ENCODE results near the gene FRMD4B.

Gene FRMD4B

DNA sequence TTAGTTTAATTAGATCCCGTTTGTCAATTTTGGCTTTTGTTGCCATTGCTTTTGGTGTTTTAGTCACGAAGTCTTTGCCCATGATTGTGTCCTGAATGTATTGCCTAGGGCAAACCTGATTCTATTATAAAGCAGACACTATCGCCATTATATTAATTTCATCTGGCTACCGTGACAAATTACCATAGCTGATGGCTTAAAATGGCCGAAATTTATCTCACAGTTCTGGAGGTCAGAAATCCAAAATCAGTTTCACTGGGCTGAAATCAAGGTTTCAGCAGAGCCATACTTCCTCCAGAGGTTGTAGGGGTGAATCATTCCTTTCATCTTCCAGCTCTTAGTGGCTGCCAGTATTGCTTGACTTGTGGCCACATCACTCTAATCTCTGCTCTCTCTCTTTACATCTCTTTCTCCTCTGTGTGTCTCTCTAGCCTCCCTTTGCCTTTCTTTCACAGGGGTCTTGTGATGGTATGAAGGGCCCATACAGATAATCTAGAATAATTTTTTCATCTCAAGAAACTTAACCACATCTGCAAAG is 31.7 kb upstream of the FRMD4B start:
- Mint-ChIP-seq H3K27ac (ENCODE audit: low read depth) (no peak overlapping the region), H3K4me3 (no peak overlapping the region), H3K4me1 (no peaks in the 10 kb centered on the region), H3K9me3 (no peaks in the 10 kb centered on the region), H3K27me3 (no peaks in the 10 kb centered on the region), H3K36me3 (ENCODE audit: insufficient read depth) (no peaks in the 10 kb centered on the region)
- no peak for ATAC-seq (replicated peaks; ENCODE audit: extremely low read depth, poor library complexity, severe bottlenecking)
- DNase-seq (ENCODE audit: low spot score in 2 of 2), result no peak

DNA sequence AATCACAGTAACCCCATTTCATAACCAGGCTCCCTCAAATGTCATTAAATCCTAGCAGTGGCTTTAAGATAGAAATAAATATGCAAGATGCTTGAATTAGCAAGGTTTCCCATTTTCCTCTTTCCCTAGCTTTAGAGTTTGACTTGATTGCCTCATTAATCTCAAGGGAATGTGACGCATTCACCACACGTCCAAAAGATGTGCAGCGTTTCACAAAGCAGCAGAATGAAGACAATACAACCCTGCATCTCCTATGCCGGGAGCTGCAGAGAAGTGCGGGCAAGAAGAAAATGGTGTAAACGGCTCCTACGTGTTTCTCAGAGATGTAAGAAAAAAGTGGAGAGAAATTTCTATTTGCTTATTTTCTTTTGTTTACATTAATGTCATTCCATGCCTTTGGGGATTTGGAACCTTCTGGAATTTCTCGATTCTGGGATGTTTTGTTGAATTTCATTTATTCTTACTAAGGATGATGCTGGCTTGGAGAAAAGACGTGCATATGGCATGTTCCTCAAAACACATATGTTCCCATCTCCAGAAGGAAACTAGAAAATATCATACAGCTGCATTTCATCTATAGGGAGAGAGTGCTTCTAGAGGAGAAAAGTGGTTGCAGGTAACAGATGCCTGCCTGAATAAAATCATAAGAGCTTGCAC is 27.8 kb upstream of the FRMD4B start:
- DNase-seq (ENCODE audit: low spot score in 2 of 2) (no peak), ATAC-seq (replicated peaks; ENCODE audit: extremely low read depth, poor library complexity, severe bottlenecking) (no peak)
- Mint-ChIP-seq H3K27ac (ENCODE audit: low read depth) (no peak overlapping the region), H3K4me1 (peaks cover 6% of the 10 kb centered on the region), H3K9me3 (no peaks in the 10 kb centered on the region), H3K36me3 (ENCODE audit: insufficient read depth) (no peaks in the 10 kb centered on the region), H3K4me3 (no peak overlapping the region), H3K27me3 (no peaks in the 10 kb centered on the region)

DNA sequence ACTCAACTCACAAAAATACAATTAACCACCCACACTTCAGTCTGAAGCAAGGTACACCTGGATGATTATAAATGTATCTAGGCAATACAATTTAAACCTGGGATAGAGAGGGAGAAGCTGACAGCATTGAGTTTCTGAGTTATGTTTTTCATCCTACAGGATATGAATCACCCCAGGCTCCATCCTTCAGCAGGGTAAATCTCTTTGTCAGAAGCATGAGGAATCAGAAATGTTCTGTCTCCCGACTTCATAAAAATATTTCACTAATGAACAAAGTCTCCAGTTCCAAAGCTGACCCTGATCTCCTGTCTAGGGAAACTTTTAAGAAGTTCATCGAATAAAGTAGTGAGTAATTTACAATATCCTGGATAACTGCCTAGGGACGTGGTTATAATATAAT is 25.5 kb upstream of the FRMD4B start:
- no peak overlapping the region for H3K27ac Mint-ChIP-seq (ENCODE audit: low read depth)
- no peak for DNase-seq (ENCODE audit: low spot score in 2 of 2)

DNA sequence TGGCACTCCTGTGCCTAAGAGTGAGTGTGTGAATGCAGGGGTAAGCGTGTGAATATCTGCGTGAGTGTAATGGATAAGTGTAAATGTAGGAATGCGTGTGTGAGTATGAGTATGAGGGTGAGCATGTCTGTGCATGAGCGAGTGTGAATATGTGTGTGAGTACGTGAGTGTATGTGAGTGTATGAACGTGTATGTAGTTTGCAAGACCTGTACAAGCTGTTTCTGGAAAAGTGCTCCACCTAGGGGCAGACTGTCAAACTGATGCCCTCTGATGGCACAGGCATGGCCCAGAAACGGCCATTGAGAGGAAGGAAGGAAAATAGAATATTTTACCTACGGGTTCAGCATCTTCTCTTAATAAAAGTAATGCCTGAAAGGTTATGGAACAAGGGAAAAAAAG is 24.4 kb upstream of the FRMD4B start:
- Mint-ChIP-seq H3K9me3 (no peaks in the 10 kb centered on the region), H3K27ac (ENCODE audit: low read depth) (no peak overlapping the region), H3K27me3 (no peaks in the 10 kb centered on the region), H3K36me3 (ENCODE audit: insufficient read depth) (no peaks in the 10 kb centered on the region), H3K4me3 (no peak overlapping the region), H3K4me1 (peaks cover 6% of the 10 kb centered on the region)
- peak; percentile 33 to 42 for DNase-seq (ENCODE audit: low spot score in 2 of 2)
- peak; percentile 91 for ATAC-seq (replicated peaks; ENCODE audit: extremely low read depth, poor library complexity, severe bottlenecking)

More for the DNA sequence above, 25.5 kb upstream of the FRMD4B start:
- no peaks in the 10 kb centered on the region for H3K27me3 Mint-ChIP-seq
- H3K36me3 Mint-ChIP-seq (ENCODE audit: insufficient read depth), result no peaks in the 10 kb centered on the region
- H3K4me1 Mint-ChIP-seq, result peaks cover 6% of the 10 kb centered on the region
- no peak overlapping the region for H3K4me3 Mint-ChIP-seq
- H3K9me3 Mint-ChIP-seq, result no peaks in the 10 kb centered on the region
- no peak for ATAC-seq (replicated peaks; ENCODE audit: extremely low read depth, poor library complexity, severe bottlenecking)

DNA sequence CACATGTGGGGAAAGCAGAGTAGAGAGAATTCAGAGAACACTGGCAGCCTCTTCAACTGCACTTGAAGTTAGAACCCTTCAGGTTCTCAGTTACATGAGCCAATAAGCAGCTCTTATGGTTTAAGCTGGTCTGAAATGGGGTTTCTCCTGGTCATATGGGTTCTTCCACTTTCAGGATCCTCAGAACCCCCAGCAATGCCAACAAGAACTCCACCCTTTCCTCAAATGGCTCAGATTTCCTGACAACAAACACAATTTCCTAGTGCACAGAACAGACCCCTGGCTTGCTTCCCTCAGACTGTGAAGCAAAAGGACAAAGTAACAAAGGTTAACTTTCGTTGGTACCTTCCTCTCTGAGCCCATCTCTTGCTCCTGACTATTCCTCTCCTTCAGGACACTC is 23.9 kb upstream of the FRMD4B start:
- peaks cover 6% of the 10 kb centered on the region for H3K4me1 Mint-ChIP-seq
- H3K27me3 Mint-ChIP-seq, result no peaks in the 10 kb centered on the region
- no peak overlapping the region for H3K4me3 Mint-ChIP-seq
- H3K27ac Mint-ChIP-seq (ENCODE audit: low read depth), result no peak overlapping the region
- no peak for ATAC-seq (replicated peaks; ENCODE audit: extremely low read depth, poor library complexity, severe bottlenecking)
- DNase-seq (ENCODE audit: low spot score in 2 of 2), result no peak
- no peaks in the 10 kb centered on the region for H3K9me3 Mint-ChIP-seq
- H3K36me3 Mint-ChIP-seq (ENCODE audit: insufficient read depth), result no peaks in the 10 kb centered on the region

DNA sequence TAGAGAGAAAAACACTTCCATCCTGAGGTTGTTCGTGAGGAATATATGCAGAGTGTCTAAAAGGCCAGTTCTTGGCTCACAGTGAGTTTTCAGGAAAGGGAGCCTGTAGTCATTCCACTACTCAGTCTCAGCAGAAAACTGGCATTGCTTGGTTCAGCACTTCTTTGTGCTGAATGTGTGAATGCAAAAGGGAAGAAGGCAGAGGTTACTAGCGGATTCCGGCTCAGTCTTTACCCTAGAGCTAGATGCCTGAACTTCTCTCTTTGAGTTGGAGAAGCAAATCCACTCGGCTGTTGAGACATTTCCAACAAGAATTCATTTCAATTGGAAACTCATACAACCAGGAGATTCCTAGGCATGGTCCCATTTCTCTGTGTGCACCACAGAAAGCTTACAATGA is 23.1 kb upstream of the FRMD4B start:
- H3K4me1 Mint-ChIP-seq, result peaks cover 6% of the 10 kb centered on the region
- H3K9me3 Mint-ChIP-seq, result no peaks in the 10 kb centered on the region

DNA sequence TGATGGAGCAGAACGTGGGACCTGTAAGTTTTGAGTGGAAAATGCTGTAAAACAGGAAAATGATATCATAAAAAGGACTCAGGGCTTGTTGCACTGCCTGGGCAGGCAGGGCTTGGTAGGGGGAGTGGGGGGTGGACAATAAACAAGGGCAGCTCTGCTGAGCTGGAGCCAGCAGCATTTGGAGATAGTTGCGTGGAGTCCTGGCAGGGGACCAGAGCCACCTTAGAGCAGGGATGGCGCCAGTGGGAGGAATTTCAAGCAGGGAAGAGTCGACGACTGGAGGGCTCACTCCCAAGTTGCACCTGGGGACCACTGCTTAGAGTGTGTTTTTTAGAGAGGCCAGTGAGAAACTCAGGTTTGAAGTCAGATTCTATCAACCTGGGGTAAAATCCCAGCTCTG is 22.7 kb upstream of the FRMD4B start:
- H3K4me3 Mint-ChIP-seq, result no peak overlapping the region
- ATAC-seq (replicated peaks; ENCODE audit: extremely low read depth, poor library complexity, severe bottlenecking) (no peak), DNase-seq (ENCODE audit: low spot score in 2 of 2) (no peak)
- H3K27ac Mint-ChIP-seq (ENCODE audit: low read depth), result no peak overlapping the region
- no peaks in the 10 kb centered on the region for H3K36me3 Mint-ChIP-seq (ENCODE audit: insufficient read depth)
- no peaks in the 10 kb centered on the region for H3K9me3 Mint-ChIP-seq
- H3K27me3 Mint-ChIP-seq, result no peaks in the 10 kb centered on the region
- peaks cover 6% of the 10 kb centered on the region for H3K4me1 Mint-ChIP-seq

More for the DNA sequence above, 23.1 kb upstream of the FRMD4B start:
- DNase-seq (ENCODE audit: low spot score in 2 of 2), result no peak
- Mint-ChIP-seq H3K27me3 (no peaks in the 10 kb centered on the region), H3K4me3 (no peak overlapping the region), H3K27ac (ENCODE audit: low read depth) (no peak overlapping the region), H3K36me3 (ENCODE audit: insufficient read depth) (no peaks in the 10 kb centered on the region)
- no peak for ATAC-seq (replicated peaks; ENCODE audit: extremely low read depth, poor library complexity, severe bottlenecking)

DNA sequence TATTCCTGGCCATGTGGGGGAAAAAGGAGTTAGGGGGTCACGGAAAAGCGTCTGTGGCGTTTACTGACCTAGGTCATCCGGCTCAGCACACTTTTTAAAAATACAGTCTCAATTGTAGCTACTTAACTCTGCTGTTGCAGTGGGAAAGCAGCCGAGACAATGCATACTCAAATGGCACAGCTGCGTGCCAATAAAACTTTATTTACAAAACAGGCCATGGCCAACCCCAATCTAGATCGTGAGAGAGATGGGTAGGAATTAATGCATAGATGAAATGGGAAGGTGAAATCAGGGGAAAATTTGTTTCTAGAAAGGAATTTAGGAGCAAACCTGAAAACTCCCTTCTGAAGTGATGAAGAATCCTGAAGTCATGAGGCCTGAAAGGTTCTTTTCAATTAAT is 22.0 kb upstream of the FRMD4B start:
- ATAC-seq (replicated peaks; ENCODE audit: extremely low read depth, poor library complexity, severe bottlenecking), result no peak
- no peak overlapping the region for H3K4me3 Mint-ChIP-seq

DNA sequence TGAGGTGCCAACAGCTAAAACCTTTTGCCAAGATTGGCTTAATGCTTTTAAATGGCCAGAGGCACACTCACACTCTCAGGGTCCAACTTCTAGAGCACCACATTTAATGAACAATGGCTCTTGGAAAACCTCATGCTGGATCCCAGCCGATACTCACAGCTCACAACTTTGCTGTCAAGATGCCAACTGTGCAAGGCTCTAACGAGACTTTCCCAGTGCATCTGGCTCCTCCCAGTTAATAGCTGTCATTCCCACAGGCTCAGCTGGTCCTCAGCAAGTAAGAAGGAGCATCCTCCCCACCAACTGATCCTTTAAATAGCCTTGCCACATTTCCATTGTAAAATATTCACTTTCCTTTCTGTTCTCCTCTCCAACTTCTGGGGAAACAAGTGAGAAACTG is 20.3 kb upstream of the FRMD4B start:
- no peak for ATAC-seq (replicated peaks; ENCODE audit: extremely low read depth, poor library complexity, severe bottlenecking)
- no peak for DNase-seq (ENCODE audit: low spot score in 2 of 2)
- H3K36me3 Mint-ChIP-seq (ENCODE audit: insufficient read depth), result no peaks in the 10 kb centered on the region
- H3K27me3 Mint-ChIP-seq, result no peaks in the 10 kb centered on the region
- no peaks in the 10 kb centered on the region for H3K9me3 Mint-ChIP-seq
- H3K27ac Mint-ChIP-seq (ENCODE audit: low read depth), result no peak overlapping the region
- peaks cover 6% of the 10 kb centered on the region for H3K4me1 Mint-ChIP-seq
- H3K4me3 Mint-ChIP-seq, result no peak overlapping the region

More for the DNA sequence above, 22.0 kb upstream of the FRMD4B start:
- H3K27ac Mint-ChIP-seq (ENCODE audit: low read depth), result no peak overlapping the region
- H3K27me3 Mint-ChIP-seq, result no peaks in the 10 kb centered on the region
- no peak for DNase-seq (ENCODE audit: low spot score in 2 of 2)
- peaks cover 6% of the 10 kb centered on the region for H3K4me1 Mint-ChIP-seq
- H3K36me3 Mint-ChIP-seq (ENCODE audit: insufficient read depth), result no peaks in the 10 kb centered on the region
- no peaks in the 10 kb centered on the region for H3K9me3 Mint-ChIP-seq

DNA sequence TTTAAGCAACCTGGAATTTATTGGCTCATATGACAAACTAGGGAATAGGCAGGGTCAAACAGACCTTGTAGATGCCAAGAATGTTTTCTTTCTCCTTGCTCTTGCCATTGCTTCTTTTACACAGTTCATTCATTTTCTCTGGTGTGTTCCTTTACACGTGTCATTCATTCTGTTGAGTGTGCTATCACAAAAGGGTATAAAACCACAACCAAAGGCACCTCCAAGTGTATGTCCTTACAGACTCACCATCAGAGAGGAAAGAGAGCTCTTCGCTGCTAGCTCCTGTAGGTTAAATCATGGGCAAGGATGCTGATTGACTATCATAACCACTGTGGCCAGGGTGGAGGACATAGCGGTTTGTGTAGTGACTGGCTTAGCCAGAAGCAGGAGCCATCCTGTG is 19.2 kb upstream of the FRMD4B start:
- H3K36me3 Mint-ChIP-seq (ENCODE audit: insufficient read depth), result no peaks in the 10 kb centered on the region
- no peak overlapping the region for H3K4me3 Mint-ChIP-seq
- H3K27ac Mint-ChIP-seq (ENCODE audit: low read depth), result no peak overlapping the region
- H3K9me3 Mint-ChIP-seq, result no peaks in the 10 kb centered on the region
- peaks cover 2% of the 10 kb centered on the region for H3K4me1 Mint-ChIP-seq
- H3K27me3 Mint-ChIP-seq, result no peaks in the 10 kb centered on the region
- ATAC-seq (replicated peaks; ENCODE audit: extremely low read depth, poor library complexity, severe bottlenecking) (no peak), DNase-seq (ENCODE audit: low spot score in 2 of 2) (no peak)

DNA sequence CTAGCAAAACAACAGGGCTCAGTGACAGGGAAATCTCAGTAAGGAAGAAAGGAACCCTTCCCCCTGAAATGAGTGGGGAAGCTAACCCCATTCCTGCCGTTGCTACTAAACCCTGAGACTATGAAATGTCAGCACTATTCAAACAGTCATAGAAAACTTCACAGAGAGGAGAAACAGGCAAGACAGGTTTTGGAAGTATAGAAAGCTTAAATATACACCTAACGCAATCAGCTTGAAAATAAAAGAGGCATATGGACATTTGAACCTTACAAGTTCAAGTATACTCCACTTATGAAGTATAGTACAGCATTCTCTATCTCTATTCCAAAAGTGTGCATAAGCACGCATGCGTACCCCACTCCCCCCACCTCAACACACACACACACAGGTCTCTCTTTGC is 17.6 kb upstream of the FRMD4B start:
- DNase-seq (ENCODE audit: low spot score in 2 of 2) (no peak), ATAC-seq (replicated peaks; ENCODE audit: extremely low read depth, poor library complexity, severe bottlenecking) (no peak)
- H3K27ac Mint-ChIP-seq (ENCODE audit: low read depth), result no peak overlapping the region
- H3K36me3 Mint-ChIP-seq (ENCODE audit: insufficient read depth), result no peaks in the 10 kb centered on the region
- H3K4me1 Mint-ChIP-seq, result no peaks in the 10 kb centered on the region
- no peak overlapping the region for H3K4me3 Mint-ChIP-seq
- H3K27me3 Mint-ChIP-seq, result no peaks in the 10 kb centered on the region
- H3K9me3 Mint-ChIP-seq, result no peaks in the 10 kb centered on the region

DNA sequence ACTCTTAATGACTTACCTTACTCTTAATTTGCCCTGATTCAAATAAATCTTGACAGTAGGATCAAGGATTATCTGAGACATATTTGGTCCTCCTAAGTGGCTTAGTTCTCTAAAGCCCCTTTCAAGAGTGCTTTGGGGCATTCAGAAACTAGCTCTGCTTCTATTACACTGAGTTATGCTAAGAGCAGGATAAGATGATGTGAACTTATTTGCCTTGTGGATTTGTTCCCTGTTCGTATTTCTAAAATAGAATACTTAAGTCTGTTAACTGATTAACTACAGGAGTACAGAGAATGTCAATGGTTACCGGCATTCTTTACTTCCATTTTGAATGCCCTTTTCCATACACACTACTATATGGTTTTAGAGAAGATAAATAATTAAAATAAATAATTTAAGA is 14.8 kb upstream of the FRMD4B start:
- no peak for ATAC-seq (replicated peaks; ENCODE audit: extremely low read depth, poor library complexity, severe bottlenecking)
- DNase-seq (ENCODE audit: low spot score in 2 of 2), result no peak
- Mint-ChIP-seq H3K36me3 (ENCODE audit: insufficient read depth) (no peaks in the 10 kb centered on the region), H3K27me3 (no peaks in the 10 kb centered on the region), H3K4me1 (no peaks in the 10 kb centered on the region), H3K27ac (ENCODE audit: low read depth) (no peak overlapping the region), H3K9me3 (no peaks in the 10 kb centered on the region), H3K4me3 (no peak overlapping the region)

DNA sequence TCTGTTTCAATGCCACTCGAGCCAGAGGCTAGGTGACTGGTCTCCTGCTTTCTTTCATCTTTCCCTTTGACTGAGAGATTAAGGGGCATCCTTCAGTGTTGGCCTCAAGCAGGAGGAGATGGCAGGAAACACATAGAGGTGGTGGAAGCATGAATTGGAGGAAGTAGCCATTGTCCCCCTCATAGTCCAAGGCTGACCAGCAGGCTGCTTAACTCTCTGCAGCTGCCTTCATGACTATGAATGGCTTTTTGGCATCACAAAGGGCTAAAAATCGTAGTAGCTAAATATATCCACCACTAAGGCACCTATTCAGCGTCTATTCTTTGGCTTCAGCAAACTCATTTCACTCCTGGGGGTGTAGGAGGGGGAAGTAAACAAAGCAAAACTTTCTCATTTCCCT is 7.0 kb upstream of the FRMD4B start:
- no peaks in the 10 kb centered on the region for H3K9me3 Mint-ChIP-seq
- peaks cover 49% of the 10 kb centered on the region for H3K27me3 Mint-ChIP-seq
- H3K27ac Mint-ChIP-seq (ENCODE audit: low read depth), result no peak overlapping the region
- DNase-seq (ENCODE audit: low spot score in 2 of 2) (no peak), ATAC-seq (replicated peaks; ENCODE audit: extremely low read depth, poor library complexity, severe bottlenecking) (no peak)
- H3K36me3 Mint-ChIP-seq (ENCODE audit: insufficient read depth), result no peaks in the 10 kb centered on the region
- no peaks in the 10 kb centered on the region for H3K4me1 Mint-ChIP-seq
- no peak overlapping the region for H3K4me3 Mint-ChIP-seq
